GM18499 (cell line): ENCODE results near the gene AUTS2.

Source experiments
- ATAC-seq: cut with Tn5 transposase; IDR thresholded peaks from one replicate; pipeline ENCODE4 v1.9.1; 2021; ENCODE audit warnings: moderate number of reproducible peaks; ENCODE audit not compliant: insufficient read depth, unreplicated experiment

AUTS2 gene

DNA sequence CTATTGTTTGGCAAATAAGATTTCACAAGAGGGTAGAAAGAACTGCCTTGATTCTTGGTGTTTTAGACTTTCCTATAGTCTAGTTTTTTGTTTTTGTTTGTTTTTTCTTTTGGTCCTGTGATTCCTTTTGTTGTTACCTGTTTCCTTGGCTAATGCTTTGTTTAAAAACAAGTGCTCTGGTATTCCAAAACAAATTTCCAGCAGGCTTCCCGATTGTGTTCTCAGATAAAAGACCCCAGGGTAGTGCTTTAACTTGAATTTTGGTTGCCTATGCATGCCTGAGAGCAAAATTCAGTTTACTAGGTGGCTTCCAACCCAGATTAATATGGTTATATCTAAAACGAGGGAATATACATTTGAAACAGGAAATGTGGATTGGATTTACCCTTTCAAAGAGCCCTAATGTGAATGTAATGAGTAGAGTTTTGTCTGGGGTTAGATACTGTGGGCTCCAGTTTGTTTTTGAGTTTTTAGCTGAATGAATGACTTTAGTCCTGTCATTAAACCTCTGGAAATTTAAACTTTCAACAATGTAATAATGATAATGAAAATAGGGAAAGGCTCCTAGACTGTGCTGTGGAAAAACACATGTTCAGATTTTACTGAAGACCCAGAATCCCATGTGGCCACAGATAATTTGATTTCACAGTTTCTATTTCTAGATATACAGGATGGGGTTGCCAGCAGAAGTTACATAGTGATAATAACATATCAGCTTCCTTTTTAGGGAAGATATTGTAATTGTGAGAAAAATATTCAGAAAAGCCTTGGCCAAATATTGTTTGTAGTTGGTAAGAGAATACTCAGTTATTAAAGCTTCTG lies 23.9 kb downstream of the AUTS2 start:
- no peak for ATAC-seq

DNA sequence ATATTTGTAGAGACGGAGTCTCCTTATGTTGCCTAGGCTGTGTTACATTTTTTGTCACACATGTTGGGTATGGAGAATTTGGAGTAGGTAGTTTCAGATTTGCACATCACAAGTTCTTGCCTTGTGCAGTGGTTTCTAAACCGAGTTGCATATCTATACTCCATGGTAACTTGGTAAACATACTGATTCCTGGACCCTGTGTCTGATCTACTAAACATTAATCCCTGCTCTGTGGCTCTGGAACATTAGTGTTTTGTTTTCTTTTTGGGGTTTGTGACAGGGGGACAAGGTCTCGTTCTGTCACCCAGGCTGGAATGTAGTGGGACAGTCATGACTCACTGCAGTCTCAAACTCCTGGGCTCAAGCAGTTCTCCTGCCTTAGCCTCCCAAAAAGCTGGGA lies 24.7 kb downstream of the AUTS2 start:
- no peak for ATAC-seq

DNA sequence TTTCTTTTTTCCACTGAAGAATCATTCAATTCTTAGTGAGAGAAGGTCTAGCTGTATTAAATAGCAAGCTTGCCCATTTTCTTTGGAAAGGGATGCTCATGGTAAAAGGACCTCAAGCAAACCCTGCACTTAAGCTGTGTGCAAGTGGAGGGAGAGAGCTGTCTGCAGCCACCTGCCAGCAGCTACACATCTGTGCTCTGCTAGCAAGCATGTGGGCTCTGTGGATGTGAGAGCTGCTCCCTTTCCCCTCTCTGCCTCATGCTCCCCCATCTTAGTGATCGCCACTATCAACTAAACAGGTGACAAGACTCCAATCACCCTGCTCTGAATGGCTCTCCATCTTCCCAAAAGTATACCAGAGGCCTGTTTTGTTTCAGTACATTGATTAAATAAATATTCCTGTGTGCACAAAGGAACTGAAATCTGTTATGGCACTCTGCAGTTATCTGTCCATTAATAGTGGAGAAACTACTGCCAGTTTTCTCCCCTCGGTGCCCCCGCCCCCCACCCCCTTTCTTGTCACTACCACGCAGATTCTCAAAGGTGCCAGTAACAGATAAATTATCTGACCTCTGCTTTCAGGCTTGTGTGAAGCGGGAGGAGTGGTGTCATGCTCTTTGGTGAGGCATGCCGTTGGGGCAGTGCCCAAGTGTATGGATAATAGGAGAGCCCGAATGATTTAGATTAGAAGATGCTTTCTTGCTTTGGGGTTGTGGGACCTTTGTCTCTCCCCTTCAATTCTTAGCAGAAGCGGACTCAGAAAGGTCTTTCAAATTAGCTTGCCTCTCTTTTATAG lies 26.4 kb downstream of the AUTS2 start:
- no peak for ATAC-seq

DNA sequence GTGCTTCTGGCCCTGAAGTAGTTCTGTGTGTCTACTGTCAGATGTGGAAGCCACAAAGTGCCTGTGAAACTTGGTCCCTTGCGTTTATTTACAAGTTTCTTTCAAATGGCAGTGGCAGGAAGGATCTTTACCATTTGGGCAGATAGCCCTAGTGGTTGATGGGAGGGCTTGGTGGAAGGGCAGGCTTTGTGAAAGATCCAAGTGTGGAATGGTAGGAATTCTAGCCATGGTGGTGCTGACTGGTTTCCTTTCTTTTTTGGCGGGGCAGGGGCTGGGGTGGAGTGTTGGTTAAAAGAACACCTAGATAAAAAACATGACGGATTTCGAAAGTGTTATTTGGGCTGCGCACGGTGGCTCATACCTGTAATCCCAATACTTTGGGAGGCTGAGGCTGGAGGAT lies 27.0 kb downstream of the AUTS2 start:
- no peak for ATAC-seq

DNA sequence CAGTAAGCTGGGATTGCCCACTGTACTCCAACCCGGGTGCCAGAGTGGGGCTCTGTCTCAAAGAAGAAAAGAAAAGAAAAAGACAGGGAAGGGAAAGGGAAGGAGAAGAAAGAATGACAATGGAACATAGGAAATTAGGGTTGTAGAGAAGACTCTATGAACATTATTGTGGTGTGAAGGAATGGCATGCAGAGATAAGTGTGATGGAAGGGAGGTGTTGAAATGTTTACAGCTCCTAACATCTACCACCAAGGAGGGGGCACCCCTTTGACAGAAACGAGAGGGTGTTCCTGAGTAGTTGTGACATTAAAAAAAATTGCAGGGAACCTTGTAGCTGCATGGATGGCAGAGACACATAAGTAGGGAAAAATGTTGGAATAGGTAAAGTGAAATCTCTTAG lies 27.5 kb downstream of the AUTS2 start:
- no peak for ATAC-seq

DNA sequence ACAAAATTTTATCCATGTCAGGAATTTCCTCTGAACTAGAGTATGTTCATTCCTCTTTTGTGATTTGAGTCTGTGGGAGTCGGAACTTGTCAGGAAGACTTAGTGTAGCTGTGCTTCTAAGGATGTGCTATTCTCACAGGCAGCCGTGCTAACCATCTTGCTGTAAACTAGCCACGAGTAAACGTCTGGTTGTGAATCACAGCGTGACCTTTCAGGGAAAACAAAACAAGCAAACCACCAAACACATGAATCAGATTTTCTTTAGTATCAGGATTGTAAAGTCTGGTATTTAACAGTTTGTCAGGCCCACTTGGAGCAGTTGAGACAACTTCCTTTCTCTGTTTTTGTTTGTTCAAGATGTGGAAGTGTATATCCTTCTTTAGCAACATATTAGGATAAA lies 32.0 kb downstream of the AUTS2 start:
- no peak for ATAC-seq

DNA sequence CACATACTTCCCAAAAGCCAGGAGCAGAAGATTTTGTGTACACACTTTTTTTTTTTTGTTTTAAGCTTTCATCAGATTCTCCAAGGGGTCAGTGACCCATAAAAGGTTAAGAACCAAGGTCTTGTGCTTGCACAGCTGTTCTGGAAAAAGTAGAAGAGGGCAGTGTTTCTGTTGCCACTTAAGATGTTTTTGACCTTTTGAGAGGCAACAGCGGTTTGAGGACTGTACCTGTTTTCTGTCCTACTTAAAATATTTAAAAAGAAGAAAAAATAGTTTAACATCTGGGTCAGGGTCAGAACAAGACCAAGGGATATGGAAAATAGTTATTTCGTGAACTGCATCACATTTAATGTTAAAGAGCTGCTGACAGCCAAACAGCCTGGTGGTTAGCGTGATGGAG lies 32.9 kb downstream of the AUTS2 start:
- no peak for ATAC-seq

DNA sequence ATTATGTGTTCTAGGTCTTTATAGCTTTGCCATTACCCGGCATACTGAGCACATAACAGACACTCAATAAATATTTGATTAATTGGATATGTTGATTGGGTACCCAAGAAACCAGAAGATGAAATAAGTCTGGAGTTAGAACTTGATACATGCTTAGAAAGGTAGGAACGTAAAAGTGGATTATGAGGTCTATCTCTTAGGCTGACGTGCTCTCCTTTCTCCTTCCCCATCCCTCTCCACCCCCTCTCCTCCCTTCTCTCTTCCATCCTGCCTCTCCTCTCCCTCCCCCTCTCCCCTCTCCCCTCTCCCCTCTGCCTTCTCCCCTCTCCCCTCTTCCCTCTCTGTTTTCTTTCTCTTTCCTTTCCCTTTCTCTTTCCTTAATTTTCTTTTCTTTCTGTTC lies 34.0 kb downstream of the AUTS2 start:
- ATAC-seq, result no peak

DNA sequence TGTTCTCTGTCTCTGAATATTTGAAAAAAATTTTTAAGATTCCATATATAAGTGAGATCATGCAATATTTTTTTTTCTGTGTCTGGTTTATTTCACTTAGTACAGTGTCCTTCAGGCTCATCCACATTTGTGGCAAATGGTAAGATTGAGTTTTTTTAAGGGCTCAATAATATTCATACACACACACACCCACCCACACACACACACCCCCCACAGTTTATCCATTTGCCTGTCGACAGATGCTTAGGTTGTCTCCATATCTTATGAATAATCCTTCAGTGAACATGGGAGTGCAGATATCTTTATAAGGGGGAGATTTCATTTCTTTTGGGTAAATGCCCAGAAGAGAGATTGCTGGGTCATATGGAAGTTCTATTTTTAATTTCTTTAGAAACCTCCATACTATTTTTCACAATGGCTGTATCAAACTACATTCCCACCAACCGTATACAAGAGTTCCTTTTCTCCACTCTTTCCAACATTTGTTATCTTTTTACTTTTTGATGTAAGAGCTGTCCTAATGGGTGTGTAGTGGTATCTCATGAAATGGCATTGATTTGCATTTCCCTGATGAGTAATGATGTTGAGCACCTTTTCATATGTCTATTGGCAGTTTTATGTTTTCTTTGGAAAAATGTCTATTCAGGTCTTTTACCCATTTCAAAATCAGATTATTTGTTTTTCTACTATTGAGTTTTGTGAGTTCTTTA lies 35.0 kb downstream of the AUTS2 start:
- ATAC-seq, result no peak

DNA sequence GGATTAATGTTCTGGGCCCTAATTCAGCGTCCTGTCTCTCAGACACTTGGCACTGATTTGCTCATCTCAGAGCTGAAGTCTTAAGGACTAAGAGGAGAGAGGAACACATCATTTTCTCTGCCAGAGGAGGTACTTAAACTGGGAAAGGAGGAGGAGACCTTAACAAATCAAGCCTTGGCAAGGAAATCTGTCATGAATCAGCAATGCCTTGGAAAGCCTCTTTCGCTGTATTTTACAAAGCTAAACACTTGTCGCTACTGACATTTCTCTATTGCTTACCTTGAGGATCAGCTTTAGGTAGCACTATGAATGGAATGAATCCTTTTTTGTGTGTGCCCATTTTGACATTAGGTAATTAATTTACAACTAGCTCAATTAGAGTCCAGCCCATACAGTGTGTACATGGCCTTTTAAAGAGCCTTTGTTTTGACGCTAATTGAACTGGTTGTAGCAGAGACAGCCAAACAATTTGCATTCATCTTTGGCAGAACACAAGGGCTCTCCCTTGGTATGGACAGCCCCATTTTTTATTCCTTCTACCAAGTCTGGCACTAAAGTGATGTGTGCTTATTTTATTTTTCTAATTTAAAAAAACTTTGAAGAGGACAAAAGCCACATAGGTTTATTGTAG lies 37.4 kb downstream of the AUTS2 start:
- ATAC-seq, result no peak

DNA sequence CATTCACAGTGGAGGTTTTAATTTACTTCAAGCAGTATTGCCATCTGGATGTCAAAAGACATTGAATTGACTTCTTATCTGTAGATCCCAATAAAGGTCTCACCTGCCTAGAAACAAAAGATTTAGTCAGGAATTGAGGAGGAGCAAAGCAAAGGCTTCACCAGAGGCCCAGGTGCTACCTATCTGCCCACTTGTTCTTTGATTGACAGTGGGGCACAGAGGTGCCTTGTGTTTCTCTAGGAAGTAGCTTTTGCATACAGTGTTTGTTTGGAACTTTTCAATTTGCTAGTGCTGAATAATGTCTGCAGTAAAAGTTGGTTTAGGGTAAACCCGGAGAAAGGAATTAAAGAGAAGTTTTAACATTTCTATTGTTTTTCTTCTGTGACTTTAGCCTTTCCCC lies 40.4 kb downstream of the AUTS2 start:
- ATAC-seq, result no peak

DNA sequence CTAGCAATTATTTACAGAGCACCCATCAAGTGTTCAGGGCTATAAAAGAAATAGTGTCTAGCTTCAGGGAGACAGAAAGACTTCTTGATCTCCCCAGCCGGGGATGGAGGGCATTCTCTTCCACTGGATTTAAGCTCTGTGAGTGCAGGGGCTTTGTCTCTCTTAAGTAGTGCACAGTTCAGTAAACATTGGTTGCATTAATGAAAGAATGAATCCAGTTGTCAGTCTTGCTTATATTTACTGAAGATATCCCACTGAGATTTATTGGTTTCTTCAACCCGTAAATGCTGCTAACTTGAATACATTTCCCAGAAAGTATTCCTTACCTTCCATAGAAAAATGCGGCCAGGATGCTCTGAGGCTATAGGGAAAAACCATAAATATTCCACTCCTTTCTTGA lies 41.9 kb downstream of the AUTS2 start:
- ATAC-seq, result no peak

DNA sequence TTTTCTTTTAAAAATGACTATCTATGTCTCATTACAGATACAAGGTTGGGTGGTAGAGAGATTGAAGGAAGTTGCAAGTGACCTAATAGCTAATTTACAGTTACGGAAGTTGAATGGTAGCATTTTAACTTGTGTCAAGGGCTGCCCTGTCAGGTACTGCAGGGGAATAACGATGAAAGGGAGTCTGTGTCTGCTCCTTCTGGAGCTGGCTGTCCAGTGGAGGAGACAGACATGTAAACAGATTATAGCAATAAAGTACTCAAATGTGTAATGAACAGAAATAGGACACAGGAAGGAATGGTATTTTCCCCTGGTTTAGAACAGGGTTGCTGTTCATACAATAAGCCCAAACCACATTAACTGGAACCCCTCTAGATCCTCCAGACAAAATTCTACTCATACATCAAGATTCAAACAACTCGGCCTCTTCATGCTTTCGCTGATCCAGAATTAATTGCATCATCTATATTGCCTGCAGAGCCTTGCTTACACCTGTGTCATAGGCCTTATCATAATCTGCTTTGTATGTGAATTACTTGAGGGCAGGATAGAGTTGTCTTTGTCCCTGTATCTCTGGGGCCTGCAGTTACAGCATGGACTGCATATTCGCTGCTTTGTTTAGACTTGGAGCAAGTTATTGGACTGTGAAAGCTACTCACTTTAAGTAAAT lies 42.8 kb downstream of the AUTS2 start:
- no peak for ATAC-seq

DNA sequence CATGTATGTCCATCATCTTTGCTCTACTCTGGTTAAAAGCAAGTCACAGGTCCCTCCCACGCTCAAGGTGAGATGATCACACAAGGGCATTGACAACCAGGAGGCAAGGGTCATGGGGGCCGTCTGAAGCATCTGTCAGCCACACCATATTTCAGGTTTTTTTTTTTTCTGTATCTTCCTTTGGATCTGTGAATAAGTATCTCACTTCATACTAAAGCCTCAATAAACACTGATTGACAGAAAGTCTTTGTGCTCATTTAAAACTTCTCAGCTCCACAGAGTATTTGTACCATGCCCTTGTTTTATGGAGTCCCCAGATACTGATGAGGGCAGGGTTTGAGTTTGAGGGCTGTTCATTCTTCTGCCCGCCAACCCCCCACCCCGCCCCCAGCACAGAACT lies 45.0 kb downstream of the AUTS2 start:
- ATAC-seq, result no peak

DNA sequence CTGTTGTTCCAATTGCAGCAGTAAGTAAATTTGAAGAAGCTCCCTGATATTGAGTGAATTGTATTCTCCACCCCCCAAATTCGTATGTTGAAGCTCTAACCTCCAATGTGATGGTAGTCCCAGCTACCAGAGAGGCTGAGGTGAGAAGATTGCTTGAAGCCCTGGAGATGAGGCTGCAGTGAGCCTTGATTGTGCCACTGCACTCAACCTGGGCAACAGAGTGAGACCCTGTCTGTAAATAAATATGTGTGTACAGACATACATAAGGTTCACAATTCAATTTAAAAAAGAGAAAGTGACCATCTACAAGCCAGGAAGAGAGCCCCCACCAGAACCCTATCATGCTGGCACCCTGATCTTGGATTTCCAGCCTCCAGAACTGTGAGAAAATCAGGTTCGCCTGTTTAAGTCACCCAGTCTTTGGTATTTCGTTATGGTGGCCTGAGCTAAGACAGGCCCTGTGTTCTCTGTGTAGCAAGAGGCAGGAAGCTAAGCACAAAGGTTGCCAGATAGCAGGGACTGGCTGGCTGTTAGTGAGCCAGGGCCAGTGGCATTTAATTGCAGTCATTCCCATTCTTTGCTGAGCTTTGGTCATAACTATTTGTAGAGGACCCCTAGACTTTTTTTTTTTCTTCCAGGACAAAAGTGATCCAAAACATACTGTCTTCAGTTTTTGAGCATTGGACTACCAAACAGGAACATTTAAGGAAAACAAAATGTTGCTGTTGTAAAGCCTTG lies 45.6 kb downstream of the AUTS2 start:
- ATAC-seq, result no peak

DNA sequence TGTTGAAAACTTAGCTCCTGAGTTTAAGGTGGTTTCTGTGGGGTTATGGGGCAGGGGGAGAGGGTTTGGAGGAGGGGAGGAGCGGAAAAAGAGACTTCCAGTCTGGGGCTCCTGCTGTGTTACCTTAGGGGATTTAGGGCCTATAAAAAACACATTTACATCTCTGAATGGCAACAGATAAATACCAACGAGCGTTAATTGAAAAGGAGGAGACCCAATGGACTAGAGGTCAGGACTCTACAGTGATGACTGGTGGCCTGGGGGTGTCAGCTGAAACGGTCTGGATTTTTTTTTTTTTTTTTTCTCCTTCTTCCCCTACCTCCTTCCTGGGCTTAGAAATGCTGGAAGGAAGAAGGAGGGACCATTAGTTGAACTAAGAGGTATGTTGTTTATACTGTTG lies 47.4 kb downstream of the AUTS2 start:
- ATAC-seq, result no peak

DNA sequence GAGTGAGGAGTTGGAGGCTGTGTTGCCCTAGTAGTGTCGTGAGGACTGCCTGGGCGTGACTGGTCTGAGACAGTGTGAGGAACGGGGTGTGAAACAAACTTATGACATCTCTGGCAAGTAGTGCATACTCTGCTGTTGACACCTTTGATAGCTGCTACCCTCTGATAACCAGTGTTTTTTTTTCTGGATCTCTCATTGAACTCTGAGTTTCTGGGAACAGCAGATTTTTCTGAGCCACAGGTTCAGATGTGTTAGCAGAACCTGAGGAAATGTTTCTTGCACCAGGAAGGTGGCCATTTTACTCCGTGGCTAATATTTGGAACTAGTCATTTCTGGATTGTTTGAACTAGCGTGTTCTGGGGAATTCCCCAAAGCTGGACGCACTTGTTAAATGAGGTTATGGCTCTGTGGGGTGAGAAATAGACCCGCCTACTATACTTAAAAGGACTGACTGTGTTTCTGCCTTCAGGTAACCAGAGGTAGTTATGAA lies 52.9 kb downstream of the AUTS2 start:
- ATAC-seq, result peak; percentile 86

DNA sequence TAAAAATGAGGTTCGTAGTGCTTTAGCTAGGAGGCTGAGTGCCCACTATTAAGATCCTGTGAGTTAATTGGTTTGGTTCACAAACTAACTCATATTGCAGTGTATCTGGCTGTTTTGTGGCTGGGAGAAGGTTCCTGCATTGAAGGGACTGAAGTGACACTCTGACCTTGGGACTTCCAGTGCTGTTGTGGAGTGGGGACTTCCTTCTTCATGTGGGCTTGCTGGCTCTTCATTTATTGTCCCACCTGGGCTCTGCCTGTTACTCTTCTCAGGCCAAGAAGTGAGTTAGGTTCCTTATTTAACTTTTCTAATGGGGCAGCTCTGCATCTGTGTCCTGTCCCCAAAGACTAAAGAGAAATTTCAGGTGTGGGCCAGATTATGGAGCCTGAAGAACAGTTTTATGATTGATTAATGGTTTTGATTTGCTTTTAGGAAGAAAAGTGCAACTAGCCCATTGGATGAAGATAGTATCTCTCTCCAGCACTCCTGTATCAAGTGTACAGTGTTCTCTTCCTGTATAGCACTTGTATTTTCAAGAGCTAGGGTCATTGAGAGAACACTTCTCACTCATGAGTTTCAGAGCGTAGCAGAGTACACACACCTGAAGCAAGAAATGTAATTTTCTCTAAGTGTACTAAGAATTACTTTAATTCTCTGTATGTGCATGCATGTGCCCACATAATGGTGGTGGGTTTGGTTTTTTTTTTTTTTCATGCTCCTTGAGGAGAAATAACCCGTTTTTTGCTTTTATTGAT lies 54.8 kb downstream of the AUTS2 start:
- no peak for ATAC-seq

DNA sequence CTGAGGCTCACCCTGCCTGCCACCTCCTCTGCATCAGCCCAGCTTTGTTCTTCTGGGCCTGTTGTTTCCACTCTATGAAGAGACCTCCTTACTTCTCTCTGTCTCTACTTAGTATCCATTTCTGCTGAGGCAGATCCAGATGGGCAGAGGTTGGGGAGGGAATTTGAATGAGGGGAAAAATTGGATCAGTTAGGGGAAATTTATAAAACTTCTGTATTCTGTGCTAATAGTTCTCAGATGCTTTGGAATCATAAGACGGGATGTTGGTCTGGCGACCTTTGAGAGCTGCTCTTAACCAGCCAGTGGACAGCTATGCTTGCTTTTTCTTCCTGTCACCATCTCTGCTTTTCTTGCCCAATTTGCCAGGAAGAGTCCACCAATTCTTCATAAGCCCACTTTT lies 55.5 kb downstream of the AUTS2 start:
- no peak for ATAC-seq
